ENCODE results near the gene RPS6KA2.

- no peak for TF ChIP-seq CTCF (IDR thresholded peaks at IDR 0.05; ENCODE audit: extremely low read depth in 1 of 2, insufficient read depth in 1 of 2, low read depth in 1 of 2, low read length in 2 of 2)
- no peak for TF ChIP-seq MYC (IDR thresholded peaks at IDR 0.05; ENCODE audit: low read depth, low read length)
- no peak for TF ChIP-seq POLR2AphosphoS5 (IDR thresholded peaks at IDR 0.05; ENCODE audit: insufficient read depth, low read depth, low read length)
- TF ChIP-seq EZH2 (IDR thresholded peaks at IDR 0.05; ENCODE audit: borderline replicate concordance, low read depth, low read length, severe bottlenecking): no peak
- no peak for TF ChIP-seq JUN (IDR thresholded peaks at IDR 0.05; ENCODE audit: borderline replicate concordance, insufficient read depth, insufficient read length, low read depth)
- no peak for TF ChIP-seq POLR2A (IDR thresholded peaks at IDR 0.05; ENCODE audit: low read depth, low read length)
- TF ChIP-seq FOS (IDR thresholded peaks at IDR 0.05; ENCODE audit: borderline replicate concordance, insufficient read depth, low read length): no peak
- TF ChIP-seq, protein P1, sequence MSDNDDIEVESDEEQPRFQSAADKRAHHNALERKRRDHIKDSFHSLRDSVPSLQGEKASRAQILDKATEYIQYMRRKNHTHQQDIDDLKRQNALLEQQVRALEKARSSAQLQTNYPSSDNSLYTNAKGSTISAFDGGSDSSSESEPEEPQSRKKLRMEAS (IDR thresholded peaks at IDR 0.05; ENCODE audit: insufficient read depth, insufficient read length): no peak
- no peak for TF ChIP-seq GATA2 (IDR thresholded peaks at IDR 0.05; ENCODE audit: insufficient read depth, insufficient read length, low read depth, low read length)
Observed at GRCh38 chr6:166436195-166437139, 190.6 kb downstream of the RPS6KA2 start.

Data from endothelial cell of umbilical vein (primary cell).